ENCODE measurements around the gene CTDSPL2.

GRCh38 chr15:44500555-44500954 is 73.1 kb downstream of the CTDSPL2 start:
- TF ChIP-seq CTCF (IDR thresholded peaks at IDR 0.05) = no peak
- TF ChIP-seq POLR2A (IDR thresholded peaks at IDR 0.05) = no peak
- no peak for TF ChIP-seq POLR2AphosphoS5 (IDR thresholded peaks at IDR 0.05)
- no peak for TF ChIP-seq EP300 (IDR thresholded peaks at IDR 0.05)

Measured in suprapubic skin (tissue), 4 donors.